Measurements from ENCODE around the gene GPR18. TPM values are rescaled to one million over a fixed set of nuclear protein-coding genes. Genes with fewer than 3 reads are reported as not detected.
"Not testable (repeated sequence)": the region's sequence is repeated elsewhere in the genome, so short reads cannot be mapped to it uniquely, and the experiment has no call there.

Gene GPR18
- total RNA-seq, 4 donors from 2014 or later, result 1.1 to 2.1 TPM; not detected in 2

GRCh38 chr13:99251921-99252320 is 6.3 kb downstream of the GPR18 start:
- TF ChIP-seq POLR2A (IDR thresholded peaks at IDR 0.05) (no peak), CTCF (IDR thresholded peaks at IDR 0.05) (no peak)
- no peak for DNase-seq
- H3K27me3 ChIP-seq, result no peaks in the 10 kb centered on the region
- H3K4me1 ChIP-seq, result no peaks in the 10 kb centered on the region
- H3K36me3 ChIP-seq, result no peaks in the 10 kb centered on the region
- intact Hi-C loops (cut with DNase I; ENCODE audit: low total_unique reads), result no loop called here
- H3K27ac ChIP-seq, result no peak overlapping the region
- H3K4me3 ChIP-seq, result no peak overlapping the region
- H3K9me3 ChIP-seq, result no peaks in the 10 kb centered on the region

- H3K9me3 ChIP-seq, result no peaks in the 10 kb centered on the region
- intact Hi-C loops (cut with DNase I; ENCODE audit: low total_unique reads), result no loop called here
- DNase-seq, result no peak
- H3K4me1 ChIP-seq, result no peaks in the 10 kb centered on the region
- TF ChIP-seq POLR2A (IDR thresholded peaks at IDR 0.05), result no peak
- no peak for TF ChIP-seq CTCF (IDR thresholded peaks at IDR 0.05)
- H3K4me3 ChIP-seq, result no peak overlapping the region
- H3K27me3 ChIP-seq, result no peaks in the 10 kb centered on the region
- no peak overlapping the region for H3K27ac ChIP-seq
- no peaks in the 10 kb centered on the region for H3K36me3 ChIP-seq
Observed at GRCh38 chr13:99250982-99251825, 7.0 kb downstream of the GPR18 start.

- H3K27me3 ChIP-seq; H3K36me3 ChIP-seq; intact Hi-C loops (cut with DNase I; ENCODE audit: low total_unique reads); DNase-seq; H3K4me3 ChIP-seq; H3K4me1 ChIP-seq; H3K9me3 ChIP-seq; H3K27ac ChIP-seq: not testable (repeated sequence)
Observed at GRCh38 chr13:99249606-99250005, 8.6 kb downstream of the GPR18 start.

- H3K36me3 ChIP-seq; H3K9me3 ChIP-seq; H3K27ac ChIP-seq; DNase-seq; H3K4me3 ChIP-seq; H3K27me3 ChIP-seq; intact Hi-C loops (cut with DNase I; ENCODE audit: low total_unique reads); H3K4me1 ChIP-seq: not testable (repeated sequence)
Observed at GRCh38 chr13:99249178-99249577, 9.0 kb downstream of the GPR18 start.

GRCh38 chr13:99246100-99246499 is 12.1 kb downstream of the GPR18 start:
- TF ChIP-seq POLR2A (IDR thresholded peaks at IDR 0.05) (no peak), CTCF (IDR thresholded peaks at IDR 0.05) (no peak)
- H3K4me1 ChIP-seq, result no peaks in the 10 kb centered on the region
- intact Hi-C loops (cut with DNase I; ENCODE audit: low total_unique reads), result no loop called here

GRCh38 chr13:99237981-99238662 is 20.1 kb downstream of the GPR18 start:
- intact Hi-C loops (cut with DNase I; ENCODE audit: low total_unique reads), result no loop called here
- TF ChIP-seq POLR2A (IDR thresholded peaks at IDR 0.05) (no peak), CTCF (IDR thresholded peaks at IDR 0.05) (no peak)
- DNase-seq, result no peak

More at GRCh38 chr13:99246100-99246499, 12.1 kb downstream of the GPR18 start:
- Histone ChIP-seq H3K36me3 (peaks cover 0 to 5% of the 10 kb centered on the region in 2 donors), H3K27me3 (no peaks in the 10 kb centered on the region), H3K9me3 (no peaks in the 10 kb centered on the region), H3K27ac (no peak overlapping the region), H3K4me3 (no peak overlapping the region)
- no peak for DNase-seq

More at GRCh38 chr13:99237981-99238662, 20.1 kb downstream of the GPR18 start:
- no peaks in the 10 kb centered on the region for H3K36me3 ChIP-seq
- no peaks in the 10 kb centered on the region for H3K9me3 ChIP-seq
- no peak overlapping the region for H3K4me3 ChIP-seq
- no peaks in the 10 kb centered on the region for H3K27me3 ChIP-seq
- no peaks in the 10 kb centered on the region for H3K4me1 ChIP-seq
- H3K27ac ChIP-seq, result no peak overlapping the region

Measured in uterus (tissue), 4 donors.